Fibroblast of lung (primary cell): ENCODE results near the gene ELMO1. TPM values are rescaled to one million over a fixed set of nuclear protein-coding genes. Genes with fewer than 3 reads are reported as not detected.

Source experiments
- DNase-seq, 2 donors: peaks; one replicate each; pipeline versions ENCODE4 v3.0.0 to v3.0.0-alpha.2; 2010; ENCODE audit warnings: low read depth in 2 of 2
- H2AFZ ChIP-seq: 2 replicates; pipeline ENCODE4 v1.5.1; 2012; ENCODE audit warnings: low read length, control low read depth, inconsistent platforms
- H3K27ac ChIP-seq: 2 replicates; pipeline ENCODE4 v1.5.1; 2011; ENCODE audit warnings: low read length, control low read depth; ENCODE audit not compliant: insufficient read depth
- H3K27me3 ChIP-seq: 2 replicates; pipeline ENCODE4 v1.5.1; 2011; ENCODE audit warnings: mild to moderate bottlenecking, low read length; ENCODE audit not compliant: control insufficient read depth, insufficient read depth
- H3K36me3 ChIP-seq: 2 replicates; pipeline ENCODE4 v1.5.1; 2011; ENCODE audit warnings: low read length; ENCODE audit not compliant: control insufficient read depth, insufficient read depth
- H3K4me1 ChIP-seq: 2 replicates; pipeline ENCODE4 v1.5.1; 2011; ENCODE audit warnings: low read length; ENCODE audit not compliant: control insufficient read depth, insufficient read depth; ENCODE audit errors: extremely low read depth
- H3K4me2 ChIP-seq: 2 replicates; pipeline ENCODE4 v1.5.1; 2011; ENCODE audit warnings: low read length, control low read depth; ENCODE audit not compliant: insufficient read depth; ENCODE audit errors: extremely low read depth
- H3K4me3 ChIP-seq, 4 experiments: fragments of 200-600 bp in 1 of 4; sonication (generic) in 1 of 4; replicated peaks in 1 of 4; 2 replicates each; pipeline ENCODE4 v1.5.1; 2011 to 2016; ENCODE audit warnings: low read length in 4 of 4, low read depth in 3 of 4, mild to moderate bottlenecking in 3 of 4, control low read depth in 2 of 4, inconsistent platforms in 1 of 4, mixed read lengths in 1 of 4; ENCODE audit not compliant: insufficient read depth in 1 of 4; ENCODE audit errors: control extremely low read depth in 1 of 4
- H3K79me2 ChIP-seq: 2 replicates; pipeline ENCODE4 v1.5.1; 2012; ENCODE audit warnings: mild to moderate bottlenecking, low read length, inconsistent platforms; ENCODE audit not compliant: control insufficient read depth, insufficient read depth
- H3K9ac ChIP-seq: 2 replicates; pipeline ENCODE4 v1.5.1; 2011; ENCODE audit warnings: mild to moderate bottlenecking, low read length, control low read depth; ENCODE audit not compliant: insufficient read depth
- H3K9me3 ChIP-seq: 2 replicates; pipeline ENCODE4 v1.5.1; 2012; ENCODE audit warnings: low read depth, low read length; ENCODE audit not compliant: control insufficient read depth, insufficient read depth
- H4K20me1 ChIP-seq: 2 replicates; pipeline ENCODE4 v1.5.1; 2011; ENCODE audit warnings: low read length; ENCODE audit not compliant: control insufficient read depth, insufficient read depth; ENCODE audit errors: extremely low read depth
- CTCF ChIP-seq, 2 donors: IDR thresholded peaks in 1 of 2; conservative IDR thresholded peaks in 1 of 2; 1 replicate in 1 of 2; 2 replicates in 1 of 2; pipeline ENCODE4 v1.5.1; 2011 to 2012; ENCODE audit warnings: low read length in 2 of 2, control low read depth in 1 of 2, inconsistent platforms in 1 of 2, low read depth in 1 of 2, mild to moderate bottlenecking in 1 of 2
- EZH2 ChIP-seq: IDR thresholded peaks from 2 replicates; pipeline ENCODE4 v1.5.1; 2012; ENCODE audit warnings: low read length, control low read depth, mild to moderate bottlenecking; ENCODE audit errors: missing control alignments
- polyA plus RNA-seq, 2 donors: library from polyadenylated mRNA; depleted of rRNA in 1 of 2; stranded (reverse) in 1 of 2; unstranded in 1 of 2; fragments of >200 nt; gene quantifications; 2 replicates each; pipeline ENCODE4 v1.2.1, GENCODE V29; 2011 to 2012; ENCODE audit warnings: missing spikeins in 1 of 2
- total RNA-seq: library from RNA; depleted of rRNA; stranded (reverse); fragments of >200 nt; gene quantifications from 2 replicates; pipeline ENCODE4 v1.2.1, GENCODE V29; 2014

The ELMO1 gene
- total and polyA plus RNA-seq, 2 donors (not counting 1 experiment from before 2014, with no cell fraction given), result 0.50 TPM; not detected in 1

DNA sequence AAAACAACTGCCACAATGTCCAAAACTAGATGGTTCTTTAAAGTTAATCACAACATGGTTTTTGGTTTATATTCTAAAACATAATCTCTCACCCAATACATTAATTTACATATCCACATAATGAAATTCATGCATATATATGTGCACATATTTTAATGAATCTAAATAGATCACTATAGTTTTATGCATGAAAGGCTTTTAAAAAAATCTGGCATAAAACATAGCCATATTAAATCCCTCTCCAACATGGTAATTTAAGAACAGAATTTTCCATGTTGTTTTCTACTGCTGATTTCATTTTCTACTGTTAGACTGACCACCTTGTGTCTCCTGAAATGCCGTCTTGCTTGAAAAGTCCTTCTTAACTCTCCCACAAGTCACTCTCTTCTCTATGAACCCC is 528.2 kb downstream of the ELMO1 start:
- H3K4me1 ChIP-seq, result no peaks in the 10 kb centered on the region

GRCh38 chr7:36919738-36920137 is 528.9 kb downstream of the ELMO1 start:
- no peak for TF ChIP-seq EZH2
- TF ChIP-seq CTCF (conservative IDR thresholded peaks at IDR 0.05 in 1 of 2, IDR thresholded peaks at IDR 0.05 in 1 of 2; ENCODE audit: low read depth in 1 of 2, low read length in 2 of 2), result no peak
- Histone ChIP-seq H2AFZ (no peak overlapping the region), H3K9me3 (no peaks in the 10 kb centered on the region), H3K36me3 (no peaks in the 10 kb centered on the region), H3K27me3 (no peaks in the 10 kb centered on the region), H3K4me3 (no peak overlapping the region), H3K27ac (no peak overlapping the region), H3K79me2 (no peaks in the 10 kb centered on the region), H3K9ac (no peak overlapping the region), H3K4me1 (no peaks in the 10 kb centered on the region), H3K4me2 (no peak overlapping the region), H4K20me1 (no peaks in the 10 kb centered on the region)
- DNase-seq, result no peak

More for the DNA sequence above, 528.2 kb downstream of the ELMO1 start:
- Histone ChIP-seq H3K27ac (no peak overlapping the region), H3K9me3 (no peaks in the 10 kb centered on the region), H3K4me2 (no peak overlapping the region), H3K79me2 (no peaks in the 10 kb centered on the region), H4K20me1 (no peaks in the 10 kb centered on the region), H3K27me3 (no peaks in the 10 kb centered on the region), H3K36me3 (no peaks in the 10 kb centered on the region), H3K4me3 (no peak overlapping the region), H2AFZ (no peak overlapping the region), H3K9ac (no peak overlapping the region)
- TF ChIP-seq EZH2 (no peak), CTCF (conservative IDR thresholded peaks at IDR 0.05 in 1 of 2, IDR thresholded peaks at IDR 0.05 in 1 of 2; ENCODE audit: low read depth in 1 of 2, low read length in 2 of 2) (no peak)
- DNase-seq, result no peak

DNA sequence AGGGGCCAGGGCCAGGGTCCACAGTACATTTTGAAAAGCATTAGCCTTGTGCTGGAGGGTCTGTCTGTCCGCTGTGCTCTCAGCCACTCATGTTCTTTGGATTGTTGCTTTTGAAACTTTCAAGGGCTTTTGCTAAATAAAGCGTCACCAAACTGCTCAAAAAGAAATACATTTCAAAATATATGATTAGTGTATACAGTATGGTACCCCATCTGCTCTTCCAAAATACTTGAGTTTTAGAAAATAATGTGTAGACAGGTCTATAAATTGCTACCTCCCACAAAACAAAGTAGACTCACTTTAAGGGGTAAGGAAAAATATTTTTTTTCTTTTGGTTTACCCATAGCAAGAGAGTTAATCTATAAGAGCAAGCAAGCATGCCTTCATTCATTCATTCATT is 530.1 kb downstream of the ELMO1 start:
- Histone ChIP-seq H3K4me2 (no peak overlapping the region), H3K79me2 (no peaks in the 10 kb centered on the region), H3K4me1 (no peaks in the 10 kb centered on the region), H4K20me1 (no peaks in the 10 kb centered on the region), H2AFZ (no peak overlapping the region), H3K9ac (no peak overlapping the region), H3K27me3 (no peaks in the 10 kb centered on the region), H3K36me3 (no peaks in the 10 kb centered on the region), H3K4me3 (no peak overlapping the region), H3K9me3 (no peaks in the 10 kb centered on the region), H3K27ac (no peak overlapping the region)
- no peak for DNase-seq
- TF ChIP-seq CTCF (conservative IDR thresholded peaks at IDR 0.05 in 1 of 2, IDR thresholded peaks at IDR 0.05 in 1 of 2; ENCODE audit: low read depth in 1 of 2, low read length in 2 of 2) (no peak), EZH2 (no peak)
